Upper lobe of left lung (tissue), 6 donors: ENCODE measurements around the gene BICDL2. TPM values are rescaled to one million over a fixed set of nuclear protein-coding genes. Genes with fewer than 3 reads are reported as not detected.

Experiments
- ATAC-seq, 2 donors: fragments of 200-7000 bp; cut with Tn5 transposase; one replicate each; pipeline ENCODE4 v1.9.1; 2022; ENCODE audit warnings: mild to moderate bottlenecking in 2 of 2, moderate library complexity in 2 of 2; ENCODE audit not compliant: low FRiP score in 2 of 2
- DNase-seq, 2 donors: peaks; one replicate each; pipeline ENCODE4 v3.0.0-alpha.2; 2019 to 2020
- H3K27ac ChIP-seq, 4 donors: fragments of 200-600 bp; sonication (generic); one replicate each; pipeline ENCODE4 v1.5.1; 2016 to 2019
- H3K27me3 ChIP-seq, 4 donors: fragments of 200-600 bp; sonication (generic); one replicate each; pipeline ENCODE4 v1.5.1; 2017 to 2019
- H3K36me3 ChIP-seq, 4 donors: fragments of 200-600 bp; sonication (generic); one replicate each; pipeline ENCODE4 v1.5.1; 2016 to 2019
- H3K4me1 ChIP-seq, 4 donors: fragments of 200-600 bp; sonication (generic); one replicate each; pipeline ENCODE4 v1.5.1; 2018 to 2019
- H3K4me3 ChIP-seq, 4 donors: fragments of 200-600 bp; sonication (generic); one replicate each; pipeline ENCODE4 v1.5.1; 2017 to 2019; ENCODE audit warnings: mild to moderate bottlenecking in 2 of 4, moderate library complexity in 1 of 4
- H3K9me3 ChIP-seq, 4 donors: fragments of 200-600 bp; sonication (generic); one replicate each; pipeline ENCODE4 v1.5.1; 2018 to 2019
- CTCF ChIP-seq, 6 experiments: fragments of 450-650 bp in 4 of 6; fragments of 200-600 bp in 2 of 6; sonication (generic) in 2 of 6; IDR thresholded peaks; one replicate each; pipeline ENCODE4 v1.5.1; 2016 to 2019; ENCODE audit warnings: antibody characterized with exemption in 6 of 6
- EP300 ChIP-seq, 4 donors: sonication (generic); formaldehyde crosslinking; IDR thresholded peaks; one replicate each; pipeline ENCODE4 v1.5.1; 2017; ENCODE audit warnings: antibody characterized with exemption in 4 of 4, control low read depth in 2 of 4
- POLR2A ChIP-seq, 4 donors: fragments of 450-650 bp; IDR thresholded peaks; one replicate each; pipeline ENCODE4 v1.5.1; 2016 to 2017; ENCODE audit warnings: antibody characterized with exemption in 4 of 4, mild to moderate bottlenecking in 2 of 4
- POLR2AphosphoS5 ChIP-seq, 2 donors: sonication (generic); formaldehyde crosslinking; IDR thresholded peaks; one replicate each; pipeline ENCODE4 v1.5.1; 2017; ENCODE audit warnings: antibody characterized with exemption in 2 of 2
- WGBS, 2 donors: methylation state at CpG; one replicate each; pipeline ENCODE4 v1.1.5; 2017 to 2018; 5-methylcytosine and 5-hydroxymethylcytosine counted together
- total RNA-seq, 6 donors: library from RNA; depleted of rRNA in 4 of 6; stranded (reverse); fragments of >200 nt in 4 of 6; gene quantifications; one replicate each; pipeline versions ENCODE4 v1.1.0 to v1.2.1, GENCODE V29; 2016 to 2021
- donor health status: DM: no; HTN: no; CAD: no; lungs with moderate emphysema.
- donor health status: DM: no; HTN: yes; CAD: no; lungs with severe emphysema.

Gene BICDL2
- total RNA-seq, 6 donors from 2014 or later = 18.5 to 98.5 (median 35.0) TPM

GRCh38 chr16:3000540-3000939 is 36.2 kb downstream of the BICDL2 start:
- Histone ChIP-seq H3K27ac (no peak overlapping the region), H3K27me3 (no peaks in the 10 kb centered on the region), H3K4me1 (peaks cover 3 to 11% (median 8%) of the 10 kb centered on the region in 4 donors), H3K9me3 (no peaks in the 10 kb centered on the region), H3K36me3 (no peaks in the 10 kb centered on the region), H3K4me3 (no peak overlapping the region)
- no peak for DNase-seq
- WGBS, 2 donors = 86% methylated on average over 4 of the region's 4 CpGs; no CpG with 5 or more reads in 1 of the 2 donors
- ATAC-seq = no peak
- TF ChIP-seq POLR2AphosphoS5 (IDR thresholded peaks at IDR 0.05) (no peak), CTCF (IDR thresholded peaks at IDR 0.05) (no peak), EP300 (IDR thresholded peaks at IDR 0.05) (no peak), POLR2A (IDR thresholded peaks at IDR 0.05) (no peak)

- ATAC-seq (no peak), DNase-seq (no peak)
- H3K27ac ChIP-seq = no peak overlapping the region
- H3K27me3 ChIP-seq = no peaks in the 10 kb centered on the region
- 80 to 83% methylated on average over 5 to 6 of the region's 6 CpGs for WGBS, 2 donors
- H3K4me3 ChIP-seq = no peak overlapping the region
- no peaks in the 10 kb centered on the region for H3K9me3 ChIP-seq
- peaks cover 3 to 7% (median 6%) of the 10 kb centered on the region in 4 donors for H3K4me1 ChIP-seq
- no peaks in the 10 kb centered on the region for H3K36me3 ChIP-seq
- TF ChIP-seq POLR2A (IDR thresholded peaks at IDR 0.05) = no peak
- TF ChIP-seq CTCF (IDR thresholded peaks at IDR 0.05) = no peak
- TF ChIP-seq POLR2AphosphoS5 (IDR thresholded peaks at IDR 0.05) = no peak
These were observed 36.8 kb downstream of the BICDL2 start for GRCh38 chr16:2999929-3000328.

GRCh38 chr16:2996298-2996697 is 40.4 kb downstream of the BICDL2 start:
- Histone ChIP-seq H3K9me3 (no peaks in the 10 kb centered on the region), H3K4me3 (no peak overlapping the region), H3K4me1 (no peaks in the 10 kb centered on the region), H3K36me3 (no peaks in the 10 kb centered on the region), H3K27me3 (no peaks in the 10 kb centered on the region), H3K27ac (no peak overlapping the region)
- DNase-seq (peak in 1 of 2 donors; percentile 54), ATAC-seq (no peak)
- 80 to 81% methylated on average over 7 to 13 of the region's 13 CpGs for WGBS, 2 donors
- TF ChIP-seq EP300 (IDR thresholded peaks at IDR 0.05) (no peak), POLR2A (IDR thresholded peaks at IDR 0.05) (no peak), POLR2AphosphoS5 (IDR thresholded peaks at IDR 0.05) (no peak), CTCF (IDR thresholded peaks at IDR 0.05) (no peak)

GRCh38 chr16:2992383-2993081 is 44.2 kb downstream of the BICDL2 start:
- no peaks in the 10 kb centered on the region for H3K36me3 ChIP-seq
- ATAC-seq (no peak), DNase-seq (peak in 1 of 2 donors; percentile 48)
- no peaks in the 10 kb centered on the region for H3K9me3 ChIP-seq
- no peaks in the 10 kb centered on the region for H3K27me3 ChIP-seq
- 78 to 83% methylated on average over 11 to 14 of the region's 14 CpGs for WGBS, 2 donors
- H3K4me3 ChIP-seq = no peak overlapping the region
- no peak overlapping the region for H3K27ac ChIP-seq
- peaks cover 0 to 7% (median 0%) of the 10 kb centered on the region in 4 donors for H3K4me1 ChIP-seq
- TF ChIP-seq EP300 (IDR thresholded peaks at IDR 0.05) (no peak), POLR2A (IDR thresholded peaks at IDR 0.05) (no peak), POLR2AphosphoS5 (IDR thresholded peaks at IDR 0.05) (no peak), CTCF (IDR thresholded peaks at IDR 0.05) (no peak)
